ENCODE data around the gene TTYH1. TPM values are rescaled to one million over a fixed set of nuclear protein-coding genes. Genes with fewer than 3 reads are reported as not detected.

TTYH1 gene
- total and polyA plus RNA-seq, 9 of the 15 experiments (the other 6 are each of a cell fraction or from before 2014, with no cell fraction given) = 0.08 TPM; not detected in 8

- Histone ChIP-seq H3K79me2 (ENCODE audit: control insufficient read depth, insufficient read depth, low read length) (peaks cover 6% of the 10 kb centered on the region; the same call in 2 of the 3 replicates), H3K9me1 (ENCODE audit: control insufficient read depth, insufficient read depth, low read length) (no peaks in the 10 kb centered on the region), H4K20me1 (replicated peaks; ENCODE audit: control insufficient read depth, insufficient read depth, low read length) (peaks cover 10% of the 10 kb centered on the region; the same call in 1 of the 2 replicates), H2AFZ (ENCODE audit: low read depth, low read length) (no peak overlapping the region), H3K4me2 (ENCODE audit: insufficient read depth, low read length) (no peak overlapping the region), H3K4me3 (no peak overlapping the region), H3K27me3 (ENCODE audit: control insufficient read depth in 2 of 2, insufficient read depth in 2 of 2, low read length in 2 of 2) (no peaks in the 10 kb centered on the region), H3K36me3 (ENCODE audit: control insufficient read depth, insufficient read depth, low read length) (peaks cover 12% of the 10 kb centered on the region; the same call in 1 of the 3 replicates), H3K4me1 (replicated peaks in 1 of 2; ENCODE audit: control insufficient read depth in 2 of 2, insufficient read depth in 2 of 2, low read length in 2 of 2) (peaks cover 0 to 21% of the 10 kb centered on the region in 2 experiments; a peak in 2 of 5 replicates), H3K27ac (ENCODE audit: extremely low read depth, low read depth, low read length) (no peak overlapping the region), H3K9me3 (replicated peaks; ENCODE audit: control insufficient read depth, insufficient read depth, low read depth, low read length) (no peaks in the 10 kb centered on the region), H3K9ac (ENCODE audit: insufficient read depth in 1 of 2, low read depth in 2 of 2, low read length in 2 of 2) (peak overlapping the region in 1 of 2 experiments; percentile 35; a peak in 1 of 4 replicates)
- TF ChIP-seq SP2 (IDR thresholded peaks at IDR 0.05; ENCODE audit: extremely low read depth, low read depth, low read length, poor library complexity, severe bottlenecking) (no peak), PKNOX1 (IDR thresholded peaks at IDR 0.05) (no peak), POLR2G (IDR thresholded peaks at IDR 0.05; ENCODE audit: low read depth, low read length) (peak; percentile 13; the same call in 1 of the 2 replicates)
- ATAC-seq (no peak), DNase-seq (ENCODE audit: extremely low read depth in 1 of 4, low spot score in 3 of 4) (no peak), FAIRE-seq (no peak)
- in situ Hi-C loops (cut with MboI) (no loop called here), intact Hi-C loops (cut with micrococcal nuclease) (no loop called here)
- ChIA-PET CTCF (ENCODE audit: low intra/inter-chr PET ratio) (no interaction called here), POLR2A (no interaction called here)
- no TSS peak for BruUV-seq (replicated peaks)
- 91% methylated on average over 4 of the region's 15 CpGs for WGBS (ENCODE audit: insufficient coverage, low coverage, missing lambda C conversion rate)
These were observed 20.8 kb downstream of the TTYH1 start for GRCh38 chr19:54436031-54436523.

Data from K562 (cell line).